AG09319 (cell line): ENCODE data around the gene SPCS1.
A peak's percentile ranks its signal among the peaks of the same experiment; 100 is the strongest.

ENCODE experiments used
- DNase-seq: peaks from one replicate; pipeline ENCODE4 v3.0.0-alpha.2; 2010; ENCODE audit warnings: low read depth; ENCODE audit errors: extremely low read depth
- CTCF ChIP-seq: IDR thresholded peaks from 2 replicates; pipeline ENCODE4 v1.5.1; 2011; ENCODE audit warnings: low read depth, mild to moderate bottlenecking, inconsistent platforms, low read length, moderate library complexity

The SPCS1 gene

GRCh38 chr3:52679199-52679538 lies 26.7 kb upstream of the SPCS1 start:
- TF ChIP-seq CTCF: no peak

GRCh38 chr3:52679811-52680210 lies 26.1 kb upstream of the SPCS1 start:
- no peak for DNase-seq
- TF ChIP-seq CTCF: no peak

More at GRCh38 chr3:52679199-52679538, 26.7 kb upstream of the SPCS1 start:
- DNase-seq: peak; percentile 56

- DNase-seq: no peak
- no peak for TF ChIP-seq CTCF
Observed at GRCh38 chr3:52681596-52681995, 24.3 kb upstream of the SPCS1 start.

- no peak for DNase-seq
- TF ChIP-seq CTCF: peak; percentile 23
Observed at GRCh38 chr3:52682016-52682415, 23.9 kb upstream of the SPCS1 start.

GRCh38 chr3:52683611-52684010 lies 22.3 kb upstream of the SPCS1 start:
- no peak for DNase-seq
- no peak for TF ChIP-seq CTCF

- no peak for TF ChIP-seq CTCF
Observed at GRCh38 chr3:52684184-52684583, 21.7 kb upstream of the SPCS1 start.

GRCh38 chr3:52685285-52685708 lies 20.6 kb upstream of the SPCS1 start:
- no peak for TF ChIP-seq CTCF
- no peak for DNase-seq

More at GRCh38 chr3:52684184-52684583, 21.7 kb upstream of the SPCS1 start:
- DNase-seq: no peak
